MM.1S (cell line): ENCODE data around the gene RIPOR2.

ENCODE experiments used
- CTCF ChIP-seq: fragments of 300-600 bp; sonication (generic); IDR thresholded peaks from 2 replicates; pipeline ENCODE4 v1.5.1; 2016; ENCODE audit warnings: antibody characterized with exemption, low read length, mixed read lengths
- EZH2 ChIP-seq: fragments of 300-600 bp; sonication (generic); optimal IDR thresholded peaks from 2 replicates; pipeline ENCODE3; 2017; ENCODE audit warnings: low read depth, mild to moderate bottlenecking, antibody characterized with exemption, low read length, mixed read lengths

GRCh38 chr6:24861934-24862333 is 73.8 kb downstream of the RIPOR2 start:
- TF ChIP-seq CTCF (no peak), EZH2 (no peak)
